Endothelial cell of umbilical vein (primary cell): ENCODE results near the gene GNPTAB. TPM values are rescaled to one million over a fixed set of nuclear protein-coding genes. Genes with fewer than 3 reads are reported as not detected.

Experiments used
- BruUV-seq: library from RNA; stranded (reverse); fragments of 400-500 nt; replicated peaks from 2 replicates; lab custom pipeline; 2021; lab: Mats Ljungman, UMichigan
- CTCF ChIA-PET: fragments of 300-600, 350-600 bp; sonication (Branson Sonifier 250); formaldehyde crosslinking; loops from one replicate; lab custom pipeline; 2021; ENCODE audit warnings: antibody characterized with exemption, inconsistent platforms; lab: Charles Lee
- POLR2A ChIA-PET: fragments of 300-600, 350-600 bp; sonication (Branson Sonifier 250); formaldehyde crosslinking; loops from one replicate; lab custom pipeline; 2021; ENCODE audit warnings: antibody characterized with exemption, inconsistent platforms; lab: Charles Lee
- DNase-seq: peaks from one replicate; pipeline ENCODE4 v3.0.0-alpha.2; 2011; ENCODE audit warnings: low read depth, low spot score
- FAIRE-seq: peaks from 2 replicates; lab custom pipeline; 2011; peaks lifted over from hg19 to GRCh38; lab: Jason Lieb, UNC
- H2AFZ ChIP-seq: 2 replicates; pipeline ENCODE4 v1.6.0; 2012; ENCODE audit warnings: low read depth, low read length, control low read depth, inconsistent platforms
- H3K27ac ChIP-seq: 2 replicates; pipeline ENCODE4 v1.5.1; 2011; ENCODE audit warnings: low read depth, mild to moderate bottlenecking, control low read depth, low read length, moderate library complexity; ENCODE audit not compliant: insufficient read depth
- H3K27me3 ChIP-seq, 2 experiments: 2 replicates each; pipeline versions ENCODE4 v1.6.0 to v1.6.1; 2011; ENCODE audit warnings: low read length in 2 of 2, mixed read lengths in 1 of 2; ENCODE audit not compliant: control insufficient read depth in 2 of 2, insufficient read depth in 2 of 2
- H3K36me3 ChIP-seq, 2 experiments: 2 replicates in 1 of 2; 3 replicates in 1 of 2; pipeline ENCODE4 v1.5.1; 2011; ENCODE audit warnings: low read length in 2 of 2, mild to moderate bottlenecking in 1 of 2, moderate library complexity in 1 of 2; ENCODE audit not compliant: control insufficient read depth in 2 of 2, insufficient read depth in 2 of 2; ENCODE audit errors: extremely low read depth in 1 of 2
- H3K4me1 ChIP-seq: 3 replicates; pipeline ENCODE4 v1.5.1; 2011; ENCODE audit warnings: mild to moderate bottlenecking, low read length; ENCODE audit not compliant: control insufficient read depth, insufficient read depth; ENCODE audit errors: extremely low read depth
- H3K4me2 ChIP-seq: 2 replicates; pipeline ENCODE4 v1.6.1; 2011; ENCODE audit warnings: low read length, control low read depth, mixed read lengths; ENCODE audit not compliant: insufficient read depth
- H3K4me3 ChIP-seq, 3 experiments: fragments of 200-600 bp in 1 of 3; sonication (generic), shearing (Covaris generic) in 1 of 3; replicated peaks in 1 of 3; 2 replicates each; pipeline ENCODE4 v1.5.1; 2011 to 2016; ENCODE audit warnings: control low read depth in 3 of 3, low read length in 3 of 3, mild to moderate bottlenecking in 2 of 3, inconsistent platforms in 1 of 3, low read depth in 1 of 3, moderate library complexity in 1 of 3; ENCODE audit not compliant: insufficient read depth in 1 of 3
- H3K79me2 ChIP-seq: 2 replicates; pipeline ENCODE4 v1.6.0; 2012; ENCODE audit warnings: low read length, inconsistent platforms; ENCODE audit not compliant: control insufficient read depth, insufficient read depth
- H3K9ac ChIP-seq: replicated peaks from 2 replicates; pipeline ENCODE3; 2011; ENCODE audit warnings: low read length, control low read depth; ENCODE audit not compliant: insufficient read depth; ENCODE audit errors: extremely low read depth
- H3K9me1 ChIP-seq: replicated peaks from 3 replicates; pipeline ENCODE4 v1.6.0; 2011; ENCODE audit warnings: mild to moderate bottlenecking, low read length; ENCODE audit not compliant: control insufficient read depth, insufficient read depth; ENCODE audit errors: extremely low read depth
- H3K9me3 ChIP-seq: replicated peaks from 2 replicates; pipeline ENCODE4 v1.5.1; 2012; ENCODE audit warnings: low read length, inconsistent platforms; ENCODE audit not compliant: control insufficient read depth, insufficient read depth
- H4K20me1 ChIP-seq: replicated peaks from 2 replicates; pipeline ENCODE3; 2011; ENCODE audit warnings: mild to moderate bottlenecking, low read length; ENCODE audit not compliant: control insufficient read depth, insufficient read depth; ENCODE audit errors: extremely low read depth
- EZH2 ChIP-seq: IDR thresholded peaks from 2 replicates; pipeline ENCODE4 v1.6.1; 2012; ENCODE audit warnings: borderline replicate concordance, low read depth, mild to moderate bottlenecking, moderate library complexity, low read length, inconsistent platforms; ENCODE audit not compliant: severe bottlenecking
- FOS ChIP-seq: IDR thresholded peaks from 2 replicates; pipeline ENCODE4 v1.6.1; 2011; ENCODE audit warnings: mild to moderate bottlenecking, low read length, moderate library complexity, borderline replicate concordance; ENCODE audit not compliant: insufficient read depth
- GATA2 ChIP-seq: IDR thresholded peaks from 2 replicates; pipeline ENCODE4 v1.7.0; 2011; ENCODE audit warnings: low read depth, mild to moderate bottlenecking, moderate library complexity, mixed read lengths, low read length; ENCODE audit not compliant: insufficient read length, insufficient read depth
- JUN ChIP-seq: IDR thresholded peaks from 2 replicates; pipeline ENCODE4 v1.6.1; 2011; ENCODE audit warnings: borderline replicate concordance, low read depth; ENCODE audit not compliant: insufficient read length, insufficient read depth
- MYC ChIP-seq: IDR thresholded peaks from one replicate; pipeline ENCODE4 v1.6.1; 2011; ENCODE audit warnings: mild to moderate bottlenecking, low read depth, low read length
- POLR2A ChIP-seq: IDR thresholded peaks from 2 replicates; pipeline ENCODE4 v1.6.1; 2012; ENCODE audit warnings: low read depth, mild to moderate bottlenecking, control low read depth, low read length
- POLR2AphosphoS5 ChIP-seq: IDR thresholded peaks from 2 replicates; pipeline ENCODE4 v1.6.1; 2012; ENCODE audit warnings: low read depth, mild to moderate bottlenecking, control low read depth, low read length, moderate library complexity; ENCODE audit not compliant: insufficient read depth
- dilution Hi-C: fragments of 300-500 bp; cut with MboI; formaldehyde crosslinking; loops from one replicate; pipeline ENCODE4 v1.15.0; 2019; ENCODE audit warnings: low sequenced_read_pairs; ENCODE audit not compliant: extremely low pct_ligation_motif_present
- intact Hi-C: fragments of 100-400 bp; cut with micrococcal nuclease; formaldehyde crosslinking; loops from one replicate; pipeline ENCODE4 v1.10.0; 2022
- polyA plus RNA-seq, 4 experiments: library from polyadenylated mRNA; depleted of rRNA in 3 of 4; stranded (reverse) in 3 of 4; unstranded in 1 of 4; fragments of >200 nt; gene quantifications; 2 replicates each; pipeline versions ENCODE4 v1.2.1 to v1.2.3, GENCODE V29; 2011 to 2012; ENCODE audit warnings: missing spikeins in 1 of 4
- total RNA-seq: library from RNA; stranded (reverse); gene quantifications from 2 replicates; pipeline ENCODE4 v1.2.3, GENCODE V29; 2021
- TF ChIP-seq, protein P1 (sequence below): IDR thresholded peaks from 2 replicates; pipeline ENCODE4 v1.6.1; 2011; ENCODE audit not compliant: insufficient read depth, insufficient read length
- TF ChIP-seq, protein P2 (sequence below), 2 donors: IDR thresholded peaks; 1 replicate in 1 of 2; 2 replicates in 1 of 2; pipeline ENCODE4 v1.5.1; 2011; ENCODE audit warnings: low read length in 2 of 2, mild to moderate bottlenecking in 2 of 2, moderate library complexity in 2 of 2, control low read depth in 1 of 2, inconsistent platforms in 1 of 2, low read depth in 1 of 2; ENCODE audit not compliant: insufficient read depth in 1 of 2; ENCODE audit errors: extremely low read depth in 1 of 2

GNPTAB gene
- total and polyA plus RNA-seq, 2 donors (not counting 3 experiments of a cell fraction or from before 2014, with no cell fraction given) = 15.6 to 39.5 TPM

DNA sequence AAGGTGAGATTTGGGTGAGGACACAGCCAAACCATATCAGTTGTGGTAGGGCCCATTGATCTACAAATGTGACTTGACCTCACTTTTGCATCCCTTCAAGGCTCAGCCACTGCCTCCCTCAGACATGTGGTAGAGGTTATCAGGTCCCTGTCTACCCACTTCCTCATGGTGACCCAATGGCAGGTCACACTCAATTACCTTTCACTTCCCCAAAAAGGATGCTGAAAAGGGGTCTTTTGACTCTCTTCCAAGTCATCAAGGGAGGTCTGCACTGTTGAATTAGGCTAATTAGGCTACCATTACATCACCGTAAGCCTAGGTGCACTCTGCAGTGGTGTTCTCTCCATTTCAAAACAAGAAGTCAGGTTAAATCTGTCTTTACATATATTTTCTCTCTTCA is 24.0 kb upstream of the GNPTAB start:
- H3K27me3 ChIP-seq = no peaks in the 10 kb centered on the region
- no peak for TF ChIP-seq GATA2
- no peak for TF ChIP-seq EZH2
- TF ChIP-seq JUN = no peak
- TF ChIP-seq, protein P1, sequence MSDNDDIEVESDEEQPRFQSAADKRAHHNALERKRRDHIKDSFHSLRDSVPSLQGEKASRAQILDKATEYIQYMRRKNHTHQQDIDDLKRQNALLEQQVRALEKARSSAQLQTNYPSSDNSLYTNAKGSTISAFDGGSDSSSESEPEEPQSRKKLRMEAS = no peak
- TF ChIP-seq FOS = no peak
- TF ChIP-seq MYC = no peak
- TF ChIP-seq, protein P2, sequence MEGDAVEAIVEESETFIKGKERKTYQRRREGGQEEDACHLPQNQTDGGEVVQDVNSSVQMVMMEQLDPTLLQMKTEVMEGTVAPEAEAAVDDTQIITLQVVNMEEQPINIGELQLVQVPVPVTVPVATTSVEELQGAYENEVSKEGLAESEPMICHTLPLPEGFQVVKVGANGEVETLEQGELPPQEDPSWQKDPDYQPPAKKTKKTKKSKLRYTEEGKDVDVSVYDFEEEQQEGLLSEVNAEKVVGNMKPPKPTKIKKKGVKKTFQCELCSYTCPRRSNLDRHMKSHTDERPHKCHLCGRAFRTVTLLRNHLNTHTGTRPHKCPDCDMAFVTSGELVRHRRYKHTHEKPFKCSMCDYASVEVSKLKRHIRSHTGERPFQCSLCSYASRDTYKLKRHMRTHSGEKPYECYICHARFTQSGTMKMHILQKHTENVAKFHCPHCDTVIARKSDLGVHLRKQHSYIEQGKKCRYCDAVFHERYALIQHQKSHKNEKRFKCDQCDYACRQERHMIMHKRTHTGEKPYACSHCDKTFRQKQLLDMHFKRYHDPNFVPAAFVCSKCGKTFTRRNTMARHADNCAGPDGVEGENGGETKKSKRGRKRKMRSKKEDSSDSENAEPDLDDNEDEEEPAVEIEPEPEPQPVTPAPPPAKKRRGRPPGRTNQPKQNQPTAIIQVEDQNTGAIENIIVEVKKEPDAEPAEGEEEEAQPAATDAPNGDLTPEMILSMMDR (IDR thresholded peaks at IDR 0.05; ENCODE audit: extremely low read depth in 1 of 2, insufficient read depth in 1 of 2, low read depth in 1 of 2, low read length in 2 of 2) = no peak
- no peak for TF ChIP-seq POLR2AphosphoS5
- no peak for TF ChIP-seq POLR2A
- ChIA-PET CTCF (interaction anchor here (0.9 kb wide), 1 partner anchor 86 kb away, joined by 3 read pairs; no protein-coding TSS in a partner anchor), POLR2A (interaction anchor here (0.6 kb wide), 1 partner anchor 462 kb away, joined by 6 read pairs; no protein-coding TSS in a partner anchor)
- no peaks in the 10 kb centered on the region for H4K20me1 ChIP-seq
- H3K4me1 ChIP-seq = no peaks in the 10 kb centered on the region
- no peak overlapping the region for H3K27ac ChIP-seq
- no peaks in the 10 kb centered on the region for H3K9me3 ChIP-seq
- H3K4me2 ChIP-seq = no peak overlapping the region
- H2AFZ ChIP-seq = no peak overlapping the region
- no peak overlapping the region for H3K4me3 ChIP-seq
- no TSS peak for BruUV-seq
- H3K36me3 ChIP-seq = no peaks in the 10 kb centered on the region
- H3K9me1 ChIP-seq = no peaks in the 10 kb centered on the region
- intact Hi-C loops (no loop called here), dilution Hi-C loops (no loop called here)
- no peak for FAIRE-seq
- no peak for DNase-seq
- H3K9ac ChIP-seq = no peak overlapping the region
- H3K79me2 ChIP-seq = no peaks in the 10 kb centered on the region
